IMR-90 (cell line): ENCODE results near the gene ATXN1. TPM values are rescaled to one million over a fixed set of nuclear protein-coding genes. Genes with fewer than 3 reads are reported as not detected.

Source experiments
- ATAC-seq: fragments of 200-7000 bp; cut with Tn5 transposase; 2 replicates; pipeline ENCODE4 v1.9.1; 2020; ENCODE audit warnings: low read depth, mild to moderate bottlenecking, moderate library complexity
- BruUV-seq: library from RNA; stranded (reverse); fragments of 400-500 nt; replicated peaks from 2 replicates; lab custom pipeline; 2021; lab: Mats Ljungman, UMichigan
- CTCF ChIA-PET: fragments of 300-600 bp; formaldehyde crosslinking; extraction: SDS; loops from one replicate; lab custom pipeline; 2021; ENCODE audit warnings: antibody characterized with exemption; lab: Yijun Ruan, JAX
- POLR2A ChIA-PET: fragments of 300-600 bp; sonication (Branson Sonifier 250); formaldehyde crosslinking; loops from one replicate; lab custom pipeline; 2022; ENCODE audit warnings: antibody characterized with exemption; ENCODE audit not compliant: unreplicated experiment; lab: Charles Lee
- DNase-seq: peaks from one replicate; pipeline ENCODE4 v3.0.0; 2013
- H2AFZ ChIP-seq: replicated peaks from 2 replicates; pipeline ENCODE3; 2013; ENCODE audit warnings: low read length, mild to moderate bottlenecking; ENCODE audit not compliant: poor library complexity
- H2AK5ac ChIP-seq: 2 replicates; pipeline ENCODE4 v1.6.1; 2013; ENCODE audit warnings: low read depth, low read length, inconsistent platforms
- H2AK9ac ChIP-seq: replicated peaks from 2 replicates; pipeline ENCODE3; 2013; ENCODE audit warnings: mild to moderate bottlenecking, low read depth, low read length, moderate library complexity; ENCODE audit not compliant: poor library complexity
- H2BK120ac ChIP-seq: 2 replicates; pipeline ENCODE4 v1.6.1; 2013; ENCODE audit warnings: low read depth, low read length, inconsistent platforms
- H2BK15ac ChIP-seq: 3 replicates; pipeline ENCODE4 v1.6.1; 2013; ENCODE audit warnings: low read depth, low read length, inconsistent platforms
- H2BK20ac ChIP-seq: 2 replicates; pipeline ENCODE4 v1.6.1; 2013; ENCODE audit warnings: low read depth, mild to moderate bottlenecking, inconsistent platforms, low read length, moderate library complexity
- H2BK5ac ChIP-seq: 2 replicates; pipeline ENCODE4 v1.6.1; 2013; ENCODE audit warnings: mild to moderate bottlenecking, low read depth, low read length, inconsistent platforms; ENCODE audit not compliant: poor library complexity, severe bottlenecking
- H3K14ac ChIP-seq: replicated peaks from 2 replicates; pipeline ENCODE4 v1.6.1; 2013; ENCODE audit warnings: low read depth, low read length, inconsistent platforms
- H3K18ac ChIP-seq: 2 replicates; pipeline ENCODE4 v1.6.1; 2013; ENCODE audit warnings: low read depth, low read length, control low read depth
- H3K23ac ChIP-seq: 2 replicates; pipeline ENCODE4 v1.6.1; 2013; ENCODE audit warnings: low read depth, low read length, inconsistent platforms
- H3K27ac ChIP-seq: 2 replicates; pipeline ENCODE4 v1.5.1; 2013; ENCODE audit warnings: mild to moderate bottlenecking, control low read depth, low read length; ENCODE audit not compliant: insufficient read depth
- H3K27me3 ChIP-seq: 2 replicates; pipeline ENCODE4 v1.6.1; 2013; ENCODE audit warnings: low read length; ENCODE audit not compliant: control insufficient read depth, insufficient read depth
- H3K36me3 ChIP-seq: 2 replicates; pipeline ENCODE4 v1.6.1; 2013; ENCODE audit warnings: low read length, mixed read lengths; ENCODE audit not compliant: control insufficient read depth, insufficient read depth
- H3K4ac ChIP-seq: 2 replicates; pipeline ENCODE4 v1.6.1; 2013; ENCODE audit warnings: low read depth, low read length, inconsistent platforms
- H3K4me1 ChIP-seq: 2 replicates; pipeline ENCODE4 v1.6.1; 2013; ENCODE audit warnings: low read length, mixed read lengths; ENCODE audit not compliant: control insufficient read depth, insufficient read depth
- H3K4me2 ChIP-seq: 2 replicates; pipeline ENCODE4 v1.6.1; 2013; ENCODE audit warnings: low read depth, mild to moderate bottlenecking, control low read depth, low read length, moderate library complexity
- H3K4me3 ChIP-seq: 2 replicates; pipeline ENCODE4 v1.5.1; 2013; ENCODE audit warnings: low read depth, mild to moderate bottlenecking, control low read depth, low read length, moderate library complexity; ENCODE audit not compliant: insufficient read depth
- H3K56ac ChIP-seq: 2 replicates; pipeline ENCODE4 v1.6.1; 2013; ENCODE audit warnings: low read length, inconsistent platforms; ENCODE audit not compliant: insufficient read depth; ENCODE audit errors: extremely low read depth
- H3K79me1 ChIP-seq, 2 experiments: 2 replicates each; pipeline ENCODE4 v1.6.1; 2013; ENCODE audit warnings: low read length in 2 of 2, inconsistent platforms in 1 of 2, low read depth in 1 of 2
- H3K9ac ChIP-seq: 2 replicates; pipeline ENCODE4 v1.6.1; 2013; ENCODE audit warnings: low read depth, low read length, control low read depth
- H3K9me1 ChIP-seq: 2 replicates; pipeline ENCODE4 v1.6.1; 2013; ENCODE audit warnings: low read length, inconsistent platforms; ENCODE audit not compliant: insufficient read depth
- H3K9me3 ChIP-seq: 2 replicates; pipeline ENCODE4 v1.6.1; 2013; ENCODE audit warnings: low read length; ENCODE audit not compliant: control insufficient read depth, insufficient read depth
- H4K20me1 ChIP-seq: 2 replicates; pipeline ENCODE4 v1.6.1; 2013; ENCODE audit warnings: low read length, inconsistent platforms; ENCODE audit not compliant: insufficient read depth
- H4K5ac ChIP-seq: 2 replicates; pipeline ENCODE4 v1.6.1; 2013; ENCODE audit warnings: mild to moderate bottlenecking, low read depth, low read length, control low read depth
- H4K8ac ChIP-seq, 2 experiments: 2 replicates each; pipeline ENCODE4 v1.6.1; 2013; ENCODE audit warnings: low read depth in 2 of 2, low read length in 2 of 2, control low read depth in 1 of 2, inconsistent platforms in 1 of 2
- H4K91ac ChIP-seq: 2 replicates; pipeline ENCODE4 v1.6.1; 2013; ENCODE audit warnings: low read depth, low read length, inconsistent platforms; ENCODE audit not compliant: insufficient read depth
- BHLHE40 ChIP-seq: fragments of 150-350 bp; IDR thresholded peaks from 2 replicates; pipeline ENCODE4 v1.6.1; 2016; ENCODE audit warnings: mild to moderate bottlenecking, low read depth, low read length
- CEBPB ChIP-seq: IDR thresholded peaks from 2 replicates; pipeline ENCODE4 v1.6.1; 2012; ENCODE audit warnings: low read depth, low read length, improper control_type of control experiment
- CHD1 ChIP-seq: IDR thresholded peaks from 2 replicates; pipeline ENCODE4 v1.6.1; 2012; ENCODE audit warnings: low read depth, low read length, improper control_type of control experiment
- CTCF ChIP-seq: conservative IDR thresholded peaks from 2 replicates; pipeline ENCODE4 v1.5.1; 2012; ENCODE audit warnings: mild to moderate bottlenecking, low read depth, low read length, improper control_type of control experiment
- ELK1 ChIP-seq: fragments of 150-350 bp; IDR thresholded peaks from 2 replicates; pipeline ENCODE4 v1.6.1; 2016; ENCODE audit warnings: low read depth, mild to moderate bottlenecking, low read length, moderate library complexity, borderline replicate concordance
- FOS ChIP-seq: fragments of 150-350 bp; IDR thresholded peaks from 2 replicates; pipeline ENCODE4 v1.6.1; 2016; ENCODE audit warnings: low read depth, low read length
- MAFK ChIP-seq: IDR thresholded peaks from 2 replicates; pipeline ENCODE4 v1.6.1; 2012; ENCODE audit warnings: low read depth, low read length, improper control_type of control experiment
- MAZ ChIP-seq: IDR thresholded peaks from 2 replicates; pipeline ENCODE4 v1.6.1; 2012; ENCODE audit warnings: low read depth, mild to moderate bottlenecking, low read length, improper control_type of control experiment, moderate library complexity, borderline replicate concordance
- MXI1 ChIP-seq: IDR thresholded peaks from 2 replicates; pipeline ENCODE4 v1.6.1; 2012; ENCODE audit warnings: low read depth, mild to moderate bottlenecking, low read length, moderate library complexity, borderline replicate concordance
- NFE2L2 ChIP-seq: fragments of 150-350 bp; IDR thresholded peaks from 2 replicates; pipeline ENCODE4 v1.6.1; 2016; ENCODE audit warnings: low read depth, mild to moderate bottlenecking, low read length
- POLR2A ChIP-seq: IDR thresholded peaks from 2 replicates; pipeline ENCODE4 v1.6.1; 2012; ENCODE audit warnings: mild to moderate bottlenecking, low read depth, low read length
- RAD21 ChIP-seq: IDR thresholded peaks from 2 replicates; pipeline ENCODE4 v1.6.1; 2012; ENCODE audit warnings: low read length, improper control_type of control experiment
- RCOR1 ChIP-seq: IDR thresholded peaks from 2 replicates; pipeline ENCODE4 v1.6.1; 2012; ENCODE audit warnings: mild to moderate bottlenecking, low read length, improper control_type of control experiment; ENCODE audit not compliant: insufficient replicate concordance
- RFX5 ChIP-seq: IDR thresholded peaks from 2 replicates; pipeline ENCODE4 v1.8.0; 2012; ENCODE audit warnings: low read depth, mild to moderate bottlenecking, low read length, moderate library complexity
- SMC3 ChIP-seq: fragments of 150-350 bp; IDR thresholded peaks from 2 replicates; pipeline ENCODE4 v1.6.1; 2016; ENCODE audit warnings: low read depth, mild to moderate bottlenecking, antibody characterized with exemption, low read length, moderate library complexity
- USF2 ChIP-seq: fragments of 150-350 bp; IDR thresholded peaks from 2 replicates; pipeline ENCODE4 v1.6.1; 2017; ENCODE audit warnings: mild to moderate bottlenecking, antibody characterized with exemption, low read length, low read depth
- WGBS, 2 experiments: methylation state at CpG; one replicate each; pipeline versions ENCODE4 v1.1.5 to v1.1.7; 2013; ENCODE audit warnings: missing lambda C conversion rate in 2 of 2; ENCODE audit not compliant: insufficient read length in 1 of 2; ENCODE audit errors: extremely low coverage in 2 of 2; 5-methylcytosine and 5-hydroxymethylcytosine counted together
- dilution Hi-C: fragments of 300-500 bp; cut with HindIII; formaldehyde crosslinking; loops from one replicate; pipeline ENCODE4 v1.14.3; 2018; ENCODE audit warnings: low sequenced_read_pairs; ENCODE audit not compliant: unreplicated experiment
- in situ Hi-C: fragments of 300-500 bp; cut with MboI; formaldehyde crosslinking; loops from 3 replicates; pipeline ENCODE4 v1.14.3; 2019; ENCODE audit warnings: low sequenced_read_pairs, inconsistent platforms, mixed read lengths
- intact Hi-C: fragments of 100-400 bp; cut with micrococcal nuclease; formaldehyde crosslinking; loops from 2 replicates; pipeline ENCODE4 v1.10.0; 2022
- polyA plus RNA-seq, 3 experiments: library from polyadenylated mRNA; depleted of rRNA; stranded (reverse); fragments of >200 nt; gene quantifications; 2 replicates each; pipeline ENCODE4 v1.2.3, GENCODE V29; 2012; ENCODE audit warnings: low replicate concordance in 1 of 3
- total RNA-seq: library from RNA; depleted of rRNA; stranded (reverse); fragments of >200 nt; gene quantifications from 2 replicates; pipeline ENCODE4 v1.2.3, GENCODE V29; 2012

The ATXN1 gene
- total and polyA plus RNA-seq, 2 of the 4 experiments (the other 2 are of a cell fraction) = 7.3 to 11.1 TPM

- Histone ChIP-seq H3K9ac (no peak overlapping the region), H3K56ac (no peak overlapping the region), H3K27ac (no peak overlapping the region), H2BK20ac (no peak overlapping the region), H3K23ac (no peak overlapping the region), H3K4me1 (no peaks in the 10 kb centered on the region), H2BK15ac (no peak overlapping the region), H4K5ac (no peak overlapping the region), H2AFZ (no peak overlapping the region), H4K20me1 (no peaks in the 10 kb centered on the region), H2BK120ac (no peak overlapping the region), H2BK5ac (no peak overlapping the region), H3K9me1 (no peaks in the 10 kb centered on the region), H2AK9ac (no peak overlapping the region), H4K91ac (no peak overlapping the region), H3K4ac (no peak overlapping the region), H4K8ac (no peak overlapping the region), H3K9me3 (no peaks in the 10 kb centered on the region), H3K4me3 (no peak overlapping the region), H3K36me3 (peaks cover 25% of the 10 kb centered on the region), H2AK5ac (no peak overlapping the region), H3K27me3 (no peaks in the 10 kb centered on the region), H3K4me2 (no peak overlapping the region), H3K18ac (no peak overlapping the region), H3K79me1 (no peaks in the 10 kb centered on the region), H3K14ac (no peak overlapping the region)
- dilution Hi-C loops = no loop called here
- no peak for DNase-seq
- ChIA-PET CTCF (interaction anchor here (0.6 to 0.7 kb wide), 2 partner anchors 77 to 244 kb away, joined by 3 to 5 read pairs; no protein-coding TSS in a partner anchor), POLR2A (no interaction called here)
- WGBS, 2 experiments = 40% methylated on average over 3 of the region's 19 CpGs; no CpG with 5 or more reads in 1 of the 2 experiments
- intact Hi-C loops = no loop called here
- no peak for ATAC-seq
- TF ChIP-seq POLR2A (no peak), MXI1 (no peak), CTCF (no peak), CEBPB (no peak), USF2 (no peak), RFX5 (no peak), BHLHE40 (no peak), MAZ (no peak), RAD21 (no peak), RCOR1 (no peak), MAFK (no peak), CHD1 (no peak), FOS (no peak), NFE2L2 (no peak), SMC3 (no peak), ELK1 (no peak)
- BruUV-seq = no TSS peak
- in situ Hi-C loops = no loop called here
Measured at GRCh38 chr6:16305788-16306187, 455.5 kb downstream of the ATXN1 start.
